ENCODE data around the gene GRPEL2.

- TF ChIP-seq EZH2 (IDR thresholded peaks at IDR 0.05; ENCODE audit: low read depth, unreplicated experiment) (no peak), CTCF (conservative IDR thresholded peaks at IDR 0.05; ENCODE audit: low read depth in 2 of 2) (no peak), POLR2AphosphoS5 (IDR thresholded peaks at IDR 0.05; ENCODE audit: low read depth) (no peak), EZH2phosphoT487 (IDR thresholded peaks at IDR 0.05; ENCODE audit: unreplicated experiment) (no peak), CREB1 (CRISPR knock-in tag; IDR thresholded peaks at IDR 0.05; ENCODE audit: low read depth) (no peak), JUNB (IDR thresholded peaks at IDR 0.05; ENCODE audit: unreplicated experiment) (no peak), ZNF331 (CRISPR knock-in tag; IDR thresholded peaks at IDR 0.05; ENCODE audit: low read depth) (no peak), NANOG (IDR thresholded peaks at IDR 0.05; ENCODE audit: borderline replicate concordance) (no peak), ZNF462 (CRISPR knock-in tag; IDR thresholded peaks at IDR 0.05) (no peak)
- TF ChIP-seq, protein P1, sequence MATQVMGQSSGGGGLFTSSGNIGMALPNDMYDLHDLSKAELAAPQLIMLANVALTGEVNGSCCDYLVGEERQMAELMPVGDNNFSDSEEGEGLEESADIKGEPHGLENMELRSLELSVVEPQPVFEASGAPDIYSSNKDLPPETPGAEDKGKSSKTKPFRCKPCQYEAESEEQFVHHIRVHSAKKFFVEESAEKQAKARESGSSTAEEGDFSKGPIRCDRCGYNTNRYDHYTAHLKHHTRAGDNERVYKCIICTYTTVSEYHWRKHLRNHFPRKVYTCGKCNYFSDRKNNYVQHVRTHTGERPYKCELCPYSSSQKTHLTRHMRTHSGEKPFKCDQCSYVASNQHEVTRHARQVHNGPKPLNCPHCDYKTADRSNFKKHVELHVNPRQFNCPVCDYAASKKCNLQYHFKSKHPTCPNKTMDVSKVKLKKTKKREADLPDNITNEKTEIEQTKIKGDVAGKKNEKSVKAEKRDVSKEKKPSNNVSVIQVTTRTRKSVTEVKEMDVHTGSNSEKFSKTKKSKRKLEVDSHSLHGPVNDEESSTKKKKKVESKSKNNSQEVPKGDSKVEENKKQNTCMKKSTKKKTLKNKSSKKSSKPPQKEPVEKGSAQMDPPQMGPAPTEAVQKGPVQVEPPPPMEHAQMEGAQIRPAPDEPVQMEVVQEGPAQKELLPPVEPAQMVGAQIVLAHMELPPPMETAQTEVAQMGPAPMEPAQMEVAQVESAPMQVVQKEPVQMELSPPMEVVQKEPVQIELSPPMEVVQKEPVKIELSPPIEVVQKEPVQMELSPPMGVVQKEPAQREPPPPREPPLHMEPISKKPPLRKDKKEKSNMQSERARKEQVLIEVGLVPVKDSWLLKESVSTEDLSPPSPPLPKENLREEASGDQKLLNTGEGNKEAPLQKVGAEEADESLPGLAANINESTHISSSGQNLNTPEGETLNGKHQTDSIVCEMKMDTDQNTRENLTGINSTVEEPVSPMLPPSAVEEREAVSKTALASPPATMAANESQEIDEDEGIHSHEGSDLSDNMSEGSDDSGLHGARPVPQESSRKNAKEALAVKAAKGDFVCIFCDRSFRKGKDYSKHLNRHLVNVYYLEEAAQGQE (IDR thresholded peaks at IDR 0.05; ENCODE audit: unreplicated experiment): no peak
Observed at GRCh38 chr5:149302641-149303040, 42.7 kb upstream of the GRPEL2 start.
